ENCODE data around the gene FAAP20. TPM values are rescaled to one million over a fixed set of nuclear protein-coding genes. Genes with fewer than 3 reads are reported as not detected.

FAAP20 gene
- total and polyA plus RNA-seq, 9 of the 15 experiments (the other 6 are each of a cell fraction or from before 2014, with no cell fraction given): 0.58 to 143 (median 9.9) TPM

GRCh38 chr1:2175681-2176454 is 18.7 kb downstream of the FAAP20 start (continued):
- TF ChIP-seq IRF9 (tag; IDR thresholded peaks at IDR 0.05) (no peak), LEF1 (IDR thresholded peaks at IDR 0.05) (peak; percentile 85; the same call in 1 of the 2 replicates), DNMT1 (IDR thresholded peaks at IDR 0.05) (no peak), TAF15 (IDR thresholded peaks at IDR 0.05; ENCODE audit: low read depth, low read length) (no peak), XRCC5 (IDR thresholded peaks at IDR 0.05; ENCODE audit: low read depth, low read length) (no peak; the same call in 1 of the 2 replicates), SREBF1 (IDR thresholded peaks at IDR 0.05; ENCODE audit: borderline replicate concordance, low read depth, low read length) (no peak), PRMT5 (CRISPR knock-in tag; IDR thresholded peaks at IDR 0.05) (no peak; the same call in 1 of the 2 replicates), ZNF165 (CRISPR knock-in tag; IDR thresholded peaks at IDR 0.05; ENCODE audit: borderline replicate concordance) (no peak), CHAMP1 (IDR thresholded peaks at IDR 0.05) (no peak), C11orf30 (IDR thresholded peaks at IDR 0.05; ENCODE audit: low read depth) (no peak; the same call in 1 of the 2 replicates), PHTF2 (CRISPR knock-in tag; IDR thresholded peaks at IDR 0.05) (no peak), SNIP1 (IDR thresholded peaks at IDR 0.05; ENCODE audit: low read depth) (no peak), ZNF384 (IDR thresholded peaks at IDR 0.05; ENCODE audit: low read depth, low read length) (no peak), POLR3A (IDR thresholded peaks at IDR 0.05; ENCODE audit: borderline replicate concordance, extremely low read depth, insufficient read depth, insufficient read length) (no peak), FOXJ2 (tag; IDR thresholded peaks at IDR 0.05) (no peak), PHB2 (IDR thresholded peaks at IDR 0.05; ENCODE audit: low read depth) (no peak), GABPB1 (CRISPR knock-in tag; IDR thresholded peaks at IDR 0.05) (peak; percentile 42), ILK (tag; IDR thresholded peaks at IDR 0.05; ENCODE audit: borderline replicate concordance, low read depth) (no peak)
- TF ChIP-seq, protein P1, sequence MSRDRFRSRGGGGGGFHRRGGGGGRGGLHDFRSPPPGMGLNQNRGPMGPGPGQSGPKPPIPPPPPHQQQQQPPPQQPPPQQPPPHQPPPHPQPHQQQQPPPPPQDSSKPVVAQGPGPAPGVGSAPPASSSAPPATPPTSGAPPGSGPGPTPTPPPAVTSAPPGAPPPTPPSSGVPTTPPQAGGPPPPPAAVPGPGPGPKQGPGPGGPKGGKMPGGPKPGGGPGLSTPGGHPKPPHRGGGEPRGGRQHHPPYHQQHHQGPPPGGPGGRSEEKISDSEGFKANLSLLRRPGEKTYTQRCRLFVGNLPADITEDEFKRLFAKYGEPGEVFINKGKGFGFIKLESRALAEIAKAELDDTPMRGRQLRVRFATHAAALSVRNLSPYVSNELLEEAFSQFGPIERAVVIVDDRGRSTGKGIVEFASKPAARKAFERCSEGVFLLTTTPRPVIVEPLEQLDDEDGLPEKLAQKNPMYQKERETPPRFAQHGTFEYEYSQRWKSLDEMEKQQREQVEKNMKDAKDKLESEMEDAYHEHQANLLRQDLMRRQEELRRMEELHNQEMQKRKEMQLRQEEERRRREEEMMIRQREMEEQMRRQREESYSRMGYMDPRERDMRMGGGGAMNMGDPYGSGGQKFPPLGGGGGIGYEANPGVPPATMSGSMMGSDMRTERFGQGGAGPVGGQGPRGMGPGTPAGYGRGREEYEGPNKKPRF (IDR thresholded peaks at IDR 0.05; ENCODE audit: low read depth, low read length): no peak
- TF ChIP-seq, protein P2, sequence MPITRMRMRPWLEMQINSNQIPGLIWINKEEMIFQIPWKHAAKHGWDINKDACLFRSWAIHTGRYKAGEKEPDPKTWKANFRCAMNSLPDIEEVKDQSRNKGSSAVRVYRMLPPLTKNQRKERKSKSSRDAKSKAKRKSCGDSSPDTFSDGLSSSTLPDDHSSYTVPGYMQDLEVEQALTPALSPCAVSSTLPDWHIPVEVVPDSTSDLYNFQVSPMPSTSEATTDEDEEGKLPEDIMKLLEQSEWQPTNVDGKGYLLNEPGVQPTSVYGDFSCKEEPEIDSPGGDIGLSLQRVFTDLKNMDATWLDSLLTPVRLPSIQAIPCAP (CRISPR knock-in tag; IDR thresholded peaks at IDR 0.05; ENCODE audit: borderline replicate concordance): peak; percentile 77; the same call in 1 of the 2 replicates
- TF ChIP-seq, protein P3, sequence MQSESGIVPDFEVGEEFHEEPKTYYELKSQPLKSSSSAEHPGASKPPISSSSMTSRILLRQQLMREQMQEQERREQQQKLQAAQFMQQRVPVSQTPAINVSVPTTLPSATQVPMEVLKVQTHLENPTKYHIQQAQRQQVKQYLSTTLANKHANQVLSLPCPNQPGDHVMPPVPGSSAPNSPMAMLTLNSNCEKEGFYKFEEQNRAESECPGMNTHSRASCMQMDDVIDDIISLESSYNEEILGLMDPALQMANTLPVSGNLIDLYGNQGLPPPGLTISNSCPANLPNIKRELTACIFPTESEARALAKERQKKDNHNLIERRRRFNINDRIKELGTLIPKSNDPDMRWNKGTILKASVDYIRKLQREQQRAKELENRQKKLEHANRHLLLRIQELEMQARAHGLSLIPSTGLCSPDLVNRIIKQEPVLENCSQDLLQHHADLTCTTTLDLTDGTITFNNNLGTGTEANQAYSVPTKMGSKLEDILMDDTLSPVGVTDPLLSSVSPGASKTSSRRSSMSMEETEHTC (IDR thresholded peaks at IDR 0.05): peak; percentile 74; the same call in 1 of the 2 replicates
